Skeletal muscle tissue (tissue), 4 donors: ENCODE data around the gene NIPSNAP2. TPM values are rescaled to one million over a fixed set of nuclear protein-coding genes. Genes with fewer than 3 reads are reported as not detected.
"Not testable (repeated sequence)": the region's sequence is repeated elsewhere in the genome, so short reads cannot be mapped to it uniquely, and the experiment has no call there.

Experiments
- H3K27ac ChIP-seq: one replicate; pipeline ENCODE4 v1.7.0; 2013; ENCODE audit warnings: mild to moderate bottlenecking, low read depth, low read length, inconsistent platforms
- H3K27me3 ChIP-seq, 3 donors: one replicate each; pipeline ENCODE4 v1.7.0; 2013; ENCODE audit warnings: low read length in 3 of 3; ENCODE audit not compliant: control insufficient read depth in 3 of 3, insufficient read depth in 3 of 3
- H3K36me3 ChIP-seq, 3 donors: one replicate each; pipeline ENCODE4 v1.7.0; 2013; ENCODE audit warnings: low read length in 3 of 3; ENCODE audit not compliant: control insufficient read depth in 3 of 3, insufficient read depth in 3 of 3
- H3K4me1 ChIP-seq, 3 donors: one replicate each; pipeline ENCODE4 v1.7.0; 2013; ENCODE audit warnings: low read length in 3 of 3, mild to moderate bottlenecking in 3 of 3; ENCODE audit not compliant: control insufficient read depth in 3 of 3, insufficient read depth in 3 of 3
- H3K4me3 ChIP-seq, 3 donors: one replicate each; pipeline ENCODE4 v1.7.0; 2013; ENCODE audit warnings: low read length in 3 of 3
- H3K9ac ChIP-seq, 3 donors: one replicate each; pipeline ENCODE4 v1.7.0; 2013; ENCODE audit warnings: low read length in 3 of 3, mild to moderate bottlenecking in 3 of 3, moderate library complexity in 2 of 3, low read depth in 1 of 3
- H3K9me3 ChIP-seq, 3 donors: one replicate each; pipeline ENCODE4 v1.7.0; 2013; ENCODE audit warnings: low read length in 3 of 3; ENCODE audit not compliant: control insufficient read depth in 3 of 3
- total RNA-seq: library from RNA; depleted of rRNA; stranded (reverse); fragments of >200 nt; gene quantifications from one replicate; pipeline ENCODE4 v1.2.3, GENCODE V29; 2014
- donor health status: Osteomylitis.

Gene NIPSNAP2
- total RNA-seq, 1 donor from 2014 or later = 56.4 TPM

- Histone ChIP-seq H3K4me1 (peaks cover 0 to 3% (median 2%) of the 10 kb centered on the region in 3 donors), H3K4me3 (no peak overlapping the region), H3K9ac (no peak overlapping the region)
Observed at GRCh38 chr7:56007891-56008290, 43.5 kb downstream of the NIPSNAP2 start.

DNA sequence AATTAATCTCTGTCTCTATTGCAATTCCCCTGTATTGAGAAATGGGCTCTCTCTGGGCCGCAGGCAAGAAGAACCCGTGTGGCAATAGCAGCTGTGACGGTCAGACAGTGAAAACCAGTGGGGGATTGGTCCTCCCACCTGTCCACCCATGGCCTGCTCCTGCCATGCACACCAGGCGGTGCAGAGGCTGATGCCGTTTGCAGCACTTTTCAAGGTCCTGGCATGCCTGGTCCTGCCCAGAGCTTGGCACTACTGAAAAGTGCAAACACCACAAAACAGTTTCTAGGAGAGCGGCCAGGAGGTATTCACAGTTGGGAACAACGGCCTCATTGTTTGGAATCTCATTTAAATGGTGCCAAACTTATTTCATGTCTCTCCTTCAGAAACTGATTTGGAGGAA is 45.3 kb downstream of the NIPSNAP2 start:
- no peak overlapping the region for H3K4me3 ChIP-seq
- no peaks in the 10 kb centered on the region for H3K27me3 ChIP-seq
- no peaks in the 10 kb centered on the region for H3K9me3 ChIP-seq
- H3K27ac ChIP-seq = no peak overlapping the region
- H3K9ac ChIP-seq = no peak overlapping the region
- H3K4me1 ChIP-seq = peaks cover 0 to 3% (median 2%) of the 10 kb centered on the region in 3 donors
- no peaks in the 10 kb centered on the region for H3K36me3 ChIP-seq

More at GRCh38 chr7:56007891-56008290, 43.5 kb downstream of the NIPSNAP2 start:
- no peak overlapping the region for H3K27ac ChIP-seq
- H3K36me3 ChIP-seq = no peaks in the 10 kb centered on the region
- no peaks in the 10 kb centered on the region for H3K27me3 ChIP-seq
- H3K9me3 ChIP-seq = no peaks in the 10 kb centered on the region

GRCh38 chr7:56017015-56017414 is 52.6 kb downstream of the NIPSNAP2 start:
- not testable (repeated sequence) for H3K9me3 ChIP-seq, H3K27ac ChIP-seq, H3K4me1 ChIP-seq, H3K9ac ChIP-seq, H3K4me3 ChIP-seq, H3K27me3 ChIP-seq
- peaks cover 2 to 11% (median 5%) of the 10 kb centered on the region in 3 donors for H3K36me3 ChIP-seq

GRCh38 chr7:56019501-56019900 is 55.1 kb downstream of the NIPSNAP2 start:
- Histone ChIP-seq H3K27me3 (no peaks in the 10 kb centered on the region), H3K9ac (no peak overlapping the region), H3K4me1 (no peaks in the 10 kb centered on the region), H3K36me3 (peaks cover 2 to 11% (median 5%) of the 10 kb centered on the region in 3 donors), H3K4me3 (no peak overlapping the region), H3K27ac (no peak overlapping the region), H3K9me3 (no peaks in the 10 kb centered on the region)

DNA sequence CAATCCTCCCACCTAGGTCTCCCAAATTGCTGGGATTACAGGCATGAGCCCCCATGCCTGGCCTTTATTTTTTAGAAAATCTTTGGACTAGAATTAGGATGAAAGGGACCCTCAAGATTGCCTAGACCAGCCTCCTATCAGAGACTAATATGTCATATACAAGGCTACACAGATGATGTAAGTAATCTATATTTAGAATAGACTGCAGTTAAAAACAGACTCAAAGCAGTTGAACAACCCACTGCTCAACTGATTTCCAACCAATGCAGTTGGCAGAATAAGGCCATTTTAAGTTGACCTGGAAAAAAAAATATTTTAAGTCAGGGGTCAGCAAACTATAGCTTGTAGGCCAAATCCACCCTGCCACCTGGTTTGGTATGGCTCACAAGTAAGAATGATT is 59.1 kb downstream of the NIPSNAP2 start:
- H3K9ac ChIP-seq = no peak overlapping the region
- H3K27ac ChIP-seq = no peak overlapping the region
- peaks cover 0 to 16% (median 7%) of the 10 kb centered on the region in 3 donors for H3K36me3 ChIP-seq
- H3K4me1 ChIP-seq = no peaks in the 10 kb centered on the region
- H3K4me3 ChIP-seq = no peak overlapping the region
- H3K27me3 ChIP-seq = no peaks in the 10 kb centered on the region
- H3K9me3 ChIP-seq = no peaks in the 10 kb centered on the region

DNA sequence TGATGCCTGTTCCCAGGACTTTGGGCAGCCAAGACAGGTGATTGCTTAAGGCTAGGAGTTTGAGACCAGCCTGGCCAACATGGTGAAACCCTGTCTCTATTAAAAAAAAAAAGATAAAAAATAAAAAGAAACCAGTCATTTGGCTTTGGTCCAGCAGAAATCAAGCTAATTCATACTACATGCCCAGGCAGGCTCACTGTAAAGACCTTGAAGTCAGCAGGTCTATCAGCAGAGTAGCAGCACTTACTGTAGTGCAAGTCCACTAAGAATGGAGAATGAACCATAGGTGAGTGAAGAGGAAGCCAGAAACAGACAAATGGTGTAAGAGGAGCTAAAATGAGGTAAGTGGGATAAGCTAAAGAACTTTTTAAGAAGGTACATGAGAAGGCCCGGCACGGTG is 62.2 kb downstream of the NIPSNAP2 start:
- Histone ChIP-seq H3K36me3 (peaks cover 0 to 6% (median 2%) of the 10 kb centered on the region in 3 donors), H3K9ac (no peak overlapping the region), H3K27me3 (no peaks in the 10 kb centered on the region), H3K27ac (no peak overlapping the region), H3K9me3 (no peaks in the 10 kb centered on the region), H3K4me3 (no peak overlapping the region), H3K4me1 (no peaks in the 10 kb centered on the region)

- no peak overlapping the region for H3K9ac ChIP-seq
Observed at GRCh38 chr7:56028942-56029630, 64.7 kb downstream of the NIPSNAP2 start.

GRCh38 chr7:56030340-56030739 is 66.0 kb downstream of the NIPSNAP2 start:
- no peak overlapping the region for H3K4me3 ChIP-seq
- no peak overlapping the region for H3K27ac ChIP-seq
- no peaks in the 10 kb centered on the region for H3K9me3 ChIP-seq
- H3K9ac ChIP-seq = no peak overlapping the region
- peaks cover 0 to 9% (median 3%) of the 10 kb centered on the region in 3 donors for H3K4me1 ChIP-seq
- peaks cover 0 to 6% (median 2%) of the 10 kb centered on the region in 3 donors for H3K36me3 ChIP-seq
- no peaks in the 10 kb centered on the region for H3K27me3 ChIP-seq

More at GRCh38 chr7:56028942-56029630, 64.7 kb downstream of the NIPSNAP2 start:
- Histone ChIP-seq H3K4me1 (peaks cover 0 to 7% (median 3%) of the 10 kb centered on the region in 3 donors), H3K4me3 (no peak overlapping the region), H3K9me3 (no peaks in the 10 kb centered on the region), H3K27me3 (no peaks in the 10 kb centered on the region), H3K36me3 (peaks cover 0 to 6% (median 2%) of the 10 kb centered on the region in 3 donors), H3K27ac (no peak overlapping the region)

- H3K4me1 ChIP-seq, H3K36me3 ChIP-seq, H3K27ac ChIP-seq, H3K4me3 ChIP-seq, H3K9me3 ChIP-seq, H3K27me3 ChIP-seq, H3K9ac ChIP-seq: not testable (repeated sequence)
Observed at GRCh38 chr7:56031556-56031955, 67.2 kb downstream of the NIPSNAP2 start.

GRCh38 chr7:56032578-56032977 is 68.2 kb downstream of the NIPSNAP2 start:
- not testable (repeated sequence) for H3K4me1 ChIP-seq, H3K27ac ChIP-seq, H3K9ac ChIP-seq, H3K4me3 ChIP-seq, H3K36me3 ChIP-seq, H3K9me3 ChIP-seq, H3K27me3 ChIP-seq
